ENCODE results near the gene INKA1. TPM values are rescaled to one million over a fixed set of nuclear protein-coding genes. Genes with fewer than 3 reads are reported as not detected.

INKA1 gene
- total and polyA plus RNA-seq, 2 of the 8 experiments (the other 6 are each of a cell fraction or from before 2014, with no cell fraction given) = 1.3 to 4.7 TPM

DNA sequence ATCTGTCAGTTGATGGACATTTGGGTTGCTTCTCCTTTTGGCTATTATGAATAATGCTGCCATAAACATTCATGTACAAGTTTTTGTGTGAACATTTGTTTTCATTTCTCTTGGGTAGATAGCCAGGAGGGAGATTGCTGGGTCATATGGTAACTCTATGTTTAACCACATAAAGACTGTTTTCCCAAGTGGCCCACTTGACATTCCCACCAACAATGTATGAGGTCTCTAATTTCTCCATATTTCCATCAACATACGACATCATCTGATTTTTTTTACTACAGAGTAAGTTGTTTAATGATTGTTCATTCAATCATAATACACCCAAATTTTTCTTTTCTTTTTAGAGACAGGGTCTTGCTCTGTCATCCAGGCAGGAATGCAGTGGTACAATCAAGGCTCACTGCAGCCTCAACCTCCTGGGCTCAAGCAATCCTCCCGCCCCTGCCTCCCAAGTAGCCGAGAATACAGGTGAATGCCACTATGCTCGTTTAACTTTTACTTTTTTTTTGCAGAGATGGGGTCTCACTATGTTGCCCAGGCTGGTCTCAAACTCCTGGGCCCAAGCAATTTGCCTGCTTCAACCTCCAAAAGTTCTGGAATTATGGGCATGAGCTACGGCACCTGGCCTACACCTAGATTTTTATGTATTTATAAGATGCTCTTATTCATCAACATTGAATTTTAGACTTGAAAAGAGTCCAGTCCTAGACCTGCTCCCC is 23.5 kb upstream of the INKA1 start:
- peaks cover 0 to 79% of the 10 kb centered on the region in 2 experiments; a peak in 3 of 4 replicates for H3K79me2 ChIP-seq (ENCODE audit: control insufficient read depth in 1 of 2, insufficient read depth in 2 of 2, low read length in 2 of 2)
- no peak overlapping the region for H3K56ac ChIP-seq (replicated peaks; ENCODE audit: insufficient read length, low read depth, low read length)
- 91% methylated on average over 5 of the region's 5 CpGs; no CpG with 5 or more reads in 1 of the 2 experiments for WGBS, 2 experiments (ENCODE audit: extremely low coverage in 1 of 2, insufficient coverage in 1 of 2, insufficient read length in 1 of 2, insufficient replicate concordance in 2 of 2, low coverage in 1 of 2, low lambda C conversion rate in 2 of 2, missing lambda C conversion rate in 1 of 2)
- no peak overlapping the region for H3K27ac ChIP-seq (ENCODE audit: low read depth, low read length)
- no peak overlapping the region for H2AFZ ChIP-seq (ENCODE audit: low read length)
- no peak overlapping the region for H4K8ac ChIP-seq (ENCODE audit: extremely low read depth, insufficient read depth, low read length)
- no peak overlapping the region for H2AK5ac ChIP-seq (ENCODE audit: low read depth, low read length)
- DNase-seq (ENCODE audit: low read depth in 1 of 2, low spot score in 2 of 2) (no peak), FAIRE-seq (no peak)
- H2BK15ac ChIP-seq (ENCODE audit: low read length) = no peak overlapping the region
- no peak overlapping the region for H3K18ac ChIP-seq (ENCODE audit: extremely low read depth, low read length)
- ChIA-PET CTCF (ENCODE audit: partially characterized antibody) (interaction anchor here (0.6 to 1.5 kb wide), 2 partner anchors 16 to 115 kb away, joined by 3 to 4 read pairs; no protein-coding TSS in a partner anchor), POLR2A (ENCODE audit: partially characterized antibody) (interaction anchor here (0.6 to 3.3 kb wide), 4 partner anchors 10 to 180 kb away, joined by 3 to 8 read pairs (median 4); no protein-coding TSS in a partner anchor)
- H4K91ac ChIP-seq (replicated peaks; ENCODE audit: insufficient read length, low read length) = no peak overlapping the region
- peaks cover 6 to 8% of the 10 kb centered on the region in 2 experiments for H4K20me1 ChIP-seq (replicated peaks in 1 of 2; ENCODE audit: control insufficient read depth in 1 of 2, insufficient read depth in 2 of 2, low read length in 2 of 2)
- no peak overlapping the region for H3K23ac ChIP-seq (ENCODE audit: insufficient read length)
- H3K9ac ChIP-seq (replicated peaks in 1 of 4; ENCODE audit: extremely low read depth in 1 of 4, low read depth in 3 of 4, low read length in 3 of 4) = no peak overlapping the region
- no peak overlapping the region for H2BK5ac ChIP-seq (ENCODE audit: low read depth, low read length)
- no peaks in the 10 kb centered on the region for H3K4me1 ChIP-seq (replicated peaks in 1 of 4; ENCODE audit: control insufficient read depth in 3 of 4, insufficient read depth in 4 of 4, low read length in 3 of 4)
- no peak overlapping the region for H2BK12ac ChIP-seq (ENCODE audit: low read depth, low read length)
- no peak overlapping the region for H3K4ac ChIP-seq (replicated peaks; ENCODE audit: insufficient read length, low read depth, low read length)
- H4K5ac ChIP-seq (ENCODE audit: insufficient read length, low read depth, low read length) = no peak overlapping the region
- no peaks in the 10 kb centered on the region for H3K9me3 ChIP-seq (ENCODE audit: insufficient read depth in 2 of 2, low read depth in 1 of 2, low read length in 1 of 2)
- no peak overlapping the region for H2BK20ac ChIP-seq (ENCODE audit: low read length)
- H3K23me2 ChIP-seq (ENCODE audit: low read depth, low read length) = no peaks in the 10 kb centered on the region
- no peak overlapping the region for H3K14ac ChIP-seq (ENCODE audit: insufficient read length)
- H2BK120ac ChIP-seq (replicated peaks; ENCODE audit: low read depth, low read length) = no peak overlapping the region
- peaks cover 0 to 13% (median 3%) of the 10 kb centered on the region in 4 experiments; a peak in 6 of 8 replicates for H3K36me3 ChIP-seq (ENCODE audit: control insufficient read depth in 2 of 4, insufficient read depth in 4 of 4, low read length in 3 of 4)
- no peak overlapping the region for H3K4me3 ChIP-seq (ENCODE audit: extremely low read depth in 1 of 4, insufficient read depth in 2 of 4, low read depth in 3 of 4, low read length in 4 of 4)
- peaks cover 17% of the 10 kb centered on the region for H3K79me1 ChIP-seq (ENCODE audit: low read depth, low read length)
- TF ChIP-seq RBBP5 (IDR thresholded peaks at IDR 0.05; ENCODE audit: borderline replicate concordance, low read depth, low read length) (no peak), PHF8 (conservative IDR thresholded peaks at IDR 0.05; ENCODE audit: low read depth, low read length) (no peak), HDAC2 (IDR thresholded peaks at IDR 0.05; ENCODE audit: borderline replicate concordance in 1 of 2, low read depth in 2 of 2, low read length in 2 of 2) (no peak), YY1 (IDR thresholded peaks at IDR 0.05; ENCODE audit: low read depth, low read length) (no peak), KDM1A (IDR thresholded peaks at IDR 0.05; ENCODE audit: borderline replicate concordance, low read length) (no peak), GTF2F1 (IDR thresholded peaks at IDR 0.05; ENCODE audit: borderline replicate concordance, low read depth, low read length) (no peak), NRF1 (IDR thresholded peaks at IDR 0.05; ENCODE audit: low read depth, low read length) (no peak), SRF (IDR thresholded peaks at IDR 0.05; ENCODE audit: low read depth, low read length) (no peak), CHD2 (IDR thresholded peaks at IDR 0.05; ENCODE audit: low read length) (no peak)
- TF ChIP-seq, protein P1, sequence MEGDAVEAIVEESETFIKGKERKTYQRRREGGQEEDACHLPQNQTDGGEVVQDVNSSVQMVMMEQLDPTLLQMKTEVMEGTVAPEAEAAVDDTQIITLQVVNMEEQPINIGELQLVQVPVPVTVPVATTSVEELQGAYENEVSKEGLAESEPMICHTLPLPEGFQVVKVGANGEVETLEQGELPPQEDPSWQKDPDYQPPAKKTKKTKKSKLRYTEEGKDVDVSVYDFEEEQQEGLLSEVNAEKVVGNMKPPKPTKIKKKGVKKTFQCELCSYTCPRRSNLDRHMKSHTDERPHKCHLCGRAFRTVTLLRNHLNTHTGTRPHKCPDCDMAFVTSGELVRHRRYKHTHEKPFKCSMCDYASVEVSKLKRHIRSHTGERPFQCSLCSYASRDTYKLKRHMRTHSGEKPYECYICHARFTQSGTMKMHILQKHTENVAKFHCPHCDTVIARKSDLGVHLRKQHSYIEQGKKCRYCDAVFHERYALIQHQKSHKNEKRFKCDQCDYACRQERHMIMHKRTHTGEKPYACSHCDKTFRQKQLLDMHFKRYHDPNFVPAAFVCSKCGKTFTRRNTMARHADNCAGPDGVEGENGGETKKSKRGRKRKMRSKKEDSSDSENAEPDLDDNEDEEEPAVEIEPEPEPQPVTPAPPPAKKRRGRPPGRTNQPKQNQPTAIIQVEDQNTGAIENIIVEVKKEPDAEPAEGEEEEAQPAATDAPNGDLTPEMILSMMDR (IDR thresholded peaks at IDR 0.05; ENCODE audit: control extremely low read depth in 1 of 3, insufficient read depth in 1 of 3, low read depth in 1 of 3, low read length in 3 of 3) = no peak
- no peak overlapping the region for H3K4me2 ChIP-seq (ENCODE audit: insufficient read depth in 1 of 2, low read depth in 2 of 2, low read length in 2 of 2)
- no peaks in the 10 kb centered on the region for H3K27me3 ChIP-seq (replicated peaks in 1 of 4; ENCODE audit: control insufficient read depth in 3 of 4, extremely low read depth in 1 of 4, insufficient read depth in 3 of 4, low read length in 3 of 4)
